ENCODE data around the gene RAC3.

The RAC3 gene

DNA sequence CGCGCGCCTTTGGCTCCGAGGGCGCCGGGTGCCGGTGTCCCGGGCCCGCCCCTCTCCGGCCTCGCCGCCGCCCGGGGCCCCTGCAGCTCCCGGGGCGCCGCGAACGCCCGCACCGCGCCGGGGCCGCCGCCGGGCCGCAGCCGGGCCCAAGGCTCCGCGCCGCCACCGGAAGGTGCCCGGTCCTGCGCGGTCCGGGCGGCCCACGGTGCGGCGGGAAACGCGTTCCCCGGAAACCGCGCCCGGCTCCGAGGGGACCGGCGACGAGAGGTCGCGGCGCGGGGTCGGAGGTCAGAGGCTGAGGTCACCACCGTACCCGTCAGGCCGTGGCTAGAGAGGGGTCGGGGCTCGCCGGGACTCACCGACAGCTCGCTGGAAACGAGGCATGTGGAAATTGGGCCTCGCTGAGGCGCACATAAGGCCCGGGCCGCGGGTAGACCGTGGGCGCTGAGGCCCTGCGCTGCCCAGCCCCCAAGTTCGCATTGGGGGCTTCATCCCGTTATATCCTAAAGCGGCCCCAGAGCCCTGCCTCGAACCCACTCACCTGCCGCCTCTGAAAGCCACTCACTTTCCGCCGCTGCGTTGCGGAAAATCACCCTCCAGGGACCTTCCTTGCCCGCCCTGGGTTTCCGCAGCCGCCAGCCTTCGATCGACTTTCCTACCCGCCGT is 34.3 kb downstream of the RAC3 start, which contains the start of gene DUS1L:
Gene DUS1L (minus strand): TSS at position 167 of the 666 bp plus-strand sequence. CDS start 745 bp downstream, outside the sequence.
- Histone ChIP-seq H3K36me3 (peaks cover 31 to 39% (median 34%) of the 10 kb centered on the region in 11 experiments), H3K9ac (peak within 1 kb of the TSS; percentile 94 to 99 (median 97)), H3K4me3 (peak within 1 kb of the TSS; percentile 84 to 99 (median 98)), H3K9me3 (replicated peaks in 1 of 11) (no peaks in the 10 kb centered on the region), H3K27ac (peak within 1 kb of the TSS; percentile 90 to 96 (median 94)), H3K4me2 (peak within 1 kb of the TSS; percentile 92 to 100 (median 98)), H4K20me1 (peaks cover 0 to 43% (median 37%) of the 10 kb centered on the region in 11 experiments; a peak in 17 of 22 replicates), H3K4me1 (peaks cover 27 to 38% (median 31%) of the 10 kb centered on the region in 10 experiments), H3K27me3 (no peaks in the 10 kb centered on the region)
- no peak for TF ChIP-seq Cebpa-rat (IDR thresholded peaks at IDR 0.05)

DNA sequence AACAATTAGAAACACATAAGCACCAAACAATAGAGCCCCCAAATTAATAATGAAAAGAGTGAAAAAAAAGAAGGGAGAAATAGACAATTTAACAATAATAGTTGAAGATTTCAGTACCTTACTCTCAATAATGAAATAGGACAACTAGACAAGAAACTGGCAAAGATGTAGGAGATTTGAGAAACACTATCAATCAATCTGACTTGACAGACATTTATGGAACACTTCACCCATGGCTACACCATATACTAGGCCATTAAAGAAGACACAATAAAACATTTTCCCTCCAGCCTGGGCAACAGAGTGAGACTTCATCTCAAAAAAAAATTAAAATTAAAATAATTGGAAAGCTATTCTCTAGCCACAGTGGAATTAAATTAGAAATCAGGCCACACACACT is 39.1 kb downstream of the RAC3 start:
- H3K4me1 ChIP-seq = peaks cover 8 to 36% (median 12%) of the 10 kb centered on the region in 10 experiments; a peak in 19 of 20 replicates
- no peak for TF ChIP-seq Cebpa-rat (IDR thresholded peaks at IDR 0.05)

DNA sequence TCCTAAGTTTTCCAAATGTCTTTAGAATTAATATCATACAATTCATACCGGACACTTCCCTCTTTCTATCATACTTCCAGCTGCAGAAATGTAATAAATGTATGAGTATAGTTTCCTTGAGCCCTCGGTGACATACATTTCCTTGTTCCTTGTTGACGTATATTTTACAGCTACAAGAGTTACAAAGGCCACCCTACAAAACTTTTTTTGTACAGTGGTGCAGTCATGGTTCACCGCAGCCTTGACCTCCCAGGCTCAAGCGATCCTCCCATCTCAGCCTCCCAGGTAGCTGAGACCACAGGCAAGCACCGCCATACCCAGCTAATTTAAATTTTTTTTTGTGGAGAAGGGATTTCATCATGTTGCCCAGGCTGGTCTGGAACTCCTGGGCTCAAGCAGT is 41.3 kb downstream of the RAC3 start:
- Histone ChIP-seq H3K27ac (no peak overlapping the region), H3K4me1 (peaks cover 0 to 39% (median 14%) of the 10 kb centered on the region in 10 experiments; a peak in 11 of 20 replicates), H3K27me3 (no peaks in the 10 kb centered on the region), H3K4me3 (no peak overlapping the region), H3K9ac (no peak overlapping the region), H3K9me3 (replicated peaks in 1 of 11) (no peaks in the 10 kb centered on the region), H3K4me2 (no peak overlapping the region), H4K20me1 (peaks cover 0 to 18% (median 11%) of the 10 kb centered on the region in 11 experiments; a peak in 12 of 22 replicates), H3K36me3 (peaks cover under 1 to 12% (median 6%) of the 10 kb centered on the region in 11 experiments; a peak in 19 of 22 replicates)
- no peak for TF ChIP-seq Cebpa-rat (IDR thresholded peaks at IDR 0.05)

More for the DNA sequence above, 39.1 kb downstream of the RAC3 start:
- Histone ChIP-seq H3K9me3 (replicated peaks in 1 of 11) (no peaks in the 10 kb centered on the region), H3K4me3 (no peak overlapping the region), H3K4me2 (no peak overlapping the region), H4K20me1 (no peaks in the 10 kb centered on the region), H3K9ac (no peak overlapping the region), H3K36me3 (no peaks in the 10 kb centered on the region), H3K27me3 (no peaks in the 10 kb centered on the region), H3K27ac (no peak overlapping the region)

DNA sequence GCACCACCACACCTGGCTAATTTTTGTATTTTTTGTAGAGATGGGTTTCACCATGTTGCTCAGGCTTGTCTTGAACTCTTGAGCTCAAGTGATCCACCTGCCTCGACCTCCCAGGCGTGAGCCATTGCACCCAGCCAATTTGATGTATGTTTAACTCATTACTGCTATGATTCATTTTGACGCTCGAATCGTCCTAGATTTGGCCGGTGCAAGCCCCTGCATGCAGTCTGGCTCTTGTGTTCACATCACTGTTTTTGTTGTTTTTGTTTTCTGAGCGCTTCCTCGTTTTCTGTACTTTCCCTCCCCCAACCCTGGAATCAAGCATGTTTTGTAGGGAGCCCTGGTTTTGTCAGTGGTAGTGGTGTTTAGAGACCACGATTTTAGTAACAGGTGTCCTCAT is 42.0 kb downstream of the RAC3 start:
- no peak overlapping the region for H3K4me3 ChIP-seq
- no peak overlapping the region for H3K9ac ChIP-seq
- H3K36me3 ChIP-seq = peaks cover 7 to 18% (median 12%) of the 10 kb centered on the region in 11 experiments; a peak in 21 of 22 replicates
- no peak overlapping the region for H3K4me2 ChIP-seq
- no peak overlapping the region for H3K27ac ChIP-seq
- no peaks in the 10 kb centered on the region for H3K9me3 ChIP-seq (replicated peaks in 1 of 11)
- no peaks in the 10 kb centered on the region for H3K27me3 ChIP-seq
- no peak for TF ChIP-seq Cebpa-rat (IDR thresholded peaks at IDR 0.05)
- H3K4me1 ChIP-seq = peaks cover 0 to 39% (median 14%) of the 10 kb centered on the region in 10 experiments; a peak in 11 of 20 replicates
- H4K20me1 ChIP-seq = peaks cover 0 to 24% (median 18%) of the 10 kb centered on the region in 11 experiments; a peak in 12 of 22 replicates

DNA sequence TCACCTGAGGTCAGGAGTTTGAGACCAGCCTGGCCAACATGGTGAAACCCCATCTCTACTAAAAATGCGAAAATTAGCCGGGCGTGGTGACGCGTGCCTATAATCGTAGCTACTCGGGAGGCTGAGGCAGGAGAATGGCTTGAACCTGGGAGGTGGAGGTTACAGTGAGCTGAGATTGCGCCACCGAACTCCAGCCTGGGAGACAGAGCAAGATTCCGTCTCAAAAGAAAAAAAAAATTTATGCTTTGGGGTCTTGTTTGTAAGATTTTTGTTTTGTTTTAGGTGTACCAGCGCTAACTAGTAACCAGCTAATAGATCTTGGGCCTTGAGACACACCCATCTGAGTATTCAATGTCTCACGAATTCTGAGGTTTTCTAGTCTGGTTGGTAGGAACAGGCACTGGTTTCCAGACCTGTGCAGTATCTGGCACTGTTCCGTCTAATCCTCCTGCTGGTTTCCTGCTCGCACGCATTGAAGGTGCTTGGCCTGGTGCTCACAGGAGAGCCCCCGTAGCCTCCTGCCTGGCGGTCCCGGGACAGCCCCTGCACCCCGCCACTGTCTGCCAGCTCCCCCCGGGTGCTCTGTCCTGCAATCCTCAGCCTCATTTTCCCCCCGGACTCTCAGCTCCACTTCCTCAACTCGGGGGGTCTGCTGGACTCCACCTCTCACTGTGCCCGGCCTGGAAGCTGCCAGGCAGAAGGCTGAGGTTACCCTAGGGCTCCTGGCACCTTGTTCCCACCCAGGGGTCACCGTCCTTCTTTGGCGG is 44.7 kb downstream of the RAC3 start:
- H3K27me3 ChIP-seq = no peaks in the 10 kb centered on the region
- 0 out of 22 replicates have a peak overlapping the region, but pooled peaks of 2 of the 11 experiments have one; percentile 8 to 26 for H3K9ac ChIP-seq
- peaks cover 0 to 39% (median 14%) of the 10 kb centered on the region in 10 experiments; a peak in 11 of 20 replicates for H3K4me1 ChIP-seq
- TF ChIP-seq Cebpa-rat (IDR thresholded peaks at IDR 0.05) = no peak
- peak overlapping the region in 5 of 11 experiments; percentile 13 to 55 (median 34); a peak in 9 of 22 replicates for H3K4me2 ChIP-seq
- H3K9me3 ChIP-seq (replicated peaks in 1 of 11) = no peaks in the 10 kb centered on the region
- peaks cover 0 to 50% (median 42%) of the 10 kb centered on the region in 11 experiments; a peak in 18 of 22 replicates for H4K20me1 ChIP-seq
- H3K27ac ChIP-seq = no peak overlapping the region
- no peak overlapping the region for H3K4me3 ChIP-seq
- peaks cover 32 to 43% (median 37%) of the 10 kb centered on the region in 11 experiments for H3K36me3 ChIP-seq

DNA sequence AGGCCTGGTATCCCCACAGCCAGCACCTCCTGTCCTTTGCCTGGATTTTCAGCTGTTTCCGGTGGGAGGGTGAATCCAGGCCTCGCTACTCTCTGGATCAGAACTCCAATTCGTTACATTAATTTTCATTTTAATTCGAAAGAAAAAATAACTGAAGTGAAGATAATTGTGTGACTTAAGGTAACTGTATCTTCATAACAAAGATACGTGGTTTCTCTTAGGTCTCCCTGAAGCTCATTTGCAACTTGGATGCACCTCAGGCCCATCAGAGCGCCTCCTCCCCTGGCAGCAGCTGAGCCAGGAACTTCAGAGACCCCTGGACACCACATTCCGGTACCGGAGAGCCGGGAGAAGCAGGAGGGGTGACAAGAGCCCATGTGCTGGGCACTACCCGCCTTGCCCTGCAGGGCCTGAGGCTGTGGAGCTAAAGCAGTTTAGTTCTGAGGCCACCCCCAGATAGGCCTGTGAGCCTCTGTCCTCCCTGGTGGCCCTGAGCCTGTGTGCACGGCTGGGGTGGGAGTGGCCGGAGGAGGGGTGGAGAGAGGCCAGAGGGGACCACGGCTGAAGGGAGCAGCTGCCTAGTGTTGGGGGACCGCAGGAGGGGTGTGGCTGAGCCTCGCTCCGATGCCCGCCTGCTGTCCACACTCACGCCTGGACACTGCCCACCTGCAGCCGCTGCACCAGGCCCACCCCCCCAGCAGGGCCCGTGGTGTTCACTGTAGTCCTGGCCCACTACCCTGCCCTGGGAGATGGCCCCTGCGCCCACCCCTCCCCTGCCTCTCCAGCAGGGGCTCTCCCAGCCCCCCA is 45.5 kb downstream of the RAC3 start:
- 0 out of 22 replicates have a peak overlapping the region, but pooled peaks of 2 of the 11 experiments have one; percentile 8 to 26 for H3K9ac ChIP-seq
- H4K20me1 ChIP-seq = peaks cover 0 to 57% (median 47%) of the 10 kb centered on the region in 11 experiments; a peak in 19 of 22 replicates
- no peak for TF ChIP-seq Cebpa-rat (IDR thresholded peaks at IDR 0.05)
- H3K9me3 ChIP-seq (replicated peaks in 1 of 11) = no peaks in the 10 kb centered on the region
- H3K36me3 ChIP-seq = peaks cover 38 to 49% (median 43%) of the 10 kb centered on the region in 11 experiments
- peaks cover 0 to 39% (median 14%) of the 10 kb centered on the region in 10 experiments; a peak in 11 of 20 replicates for H3K4me1 ChIP-seq
- H3K27ac ChIP-seq = no peak overlapping the region
- H3K4me2 ChIP-seq = peak overlapping the region in 5 of 11 experiments; percentile 10 to 55 (median 34); a peak in 7 of 22 replicates
- H3K4me3 ChIP-seq = no peak overlapping the region
- H3K27me3 ChIP-seq = no peaks in the 10 kb centered on the region

DNA sequence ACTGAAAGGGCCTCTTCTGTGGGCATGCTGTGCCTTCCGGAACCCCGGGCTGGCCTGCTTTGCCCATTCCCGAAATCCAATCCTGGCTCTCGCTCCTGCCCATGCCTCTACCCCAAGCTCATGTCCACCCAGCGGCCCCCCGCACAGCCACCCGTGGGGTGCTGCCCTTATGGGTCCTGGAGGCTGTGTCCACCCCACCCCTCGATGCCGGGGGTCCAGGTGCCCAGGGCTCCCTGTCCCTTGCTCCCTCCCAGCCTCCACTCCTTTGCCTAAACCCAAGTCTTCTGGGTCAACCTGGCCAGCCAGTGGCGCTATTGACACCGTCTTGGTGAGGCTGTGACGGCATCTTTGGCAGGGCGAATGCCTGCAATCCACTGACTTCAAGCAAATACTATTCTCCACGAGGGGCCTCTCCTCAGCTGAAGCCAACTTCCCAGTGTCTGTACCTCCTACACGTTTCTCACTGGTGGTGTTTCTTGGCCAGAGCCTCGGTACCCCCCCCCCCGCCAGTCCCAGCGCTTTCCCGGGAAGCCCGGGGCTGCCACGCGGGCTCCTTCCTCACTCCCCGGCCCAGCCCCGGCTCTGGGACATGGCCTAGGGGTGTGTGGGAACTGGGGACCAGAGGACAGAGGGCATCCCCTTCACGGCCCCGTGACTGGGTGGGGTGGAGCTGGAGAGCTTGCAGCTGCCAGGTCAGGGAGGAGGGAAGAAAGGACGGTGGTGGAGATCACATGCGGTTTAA is 46.3 kb downstream of the RAC3 start:
- Histone ChIP-seq H4K20me1 (peaks cover 0 to 65% (median 55%) of the 10 kb centered on the region in 11 experiments; a peak in 19 of 22 replicates), H3K4me1 (peaks cover 0 to 39% (median 14%) of the 10 kb centered on the region in 10 experiments; a peak in 11 of 20 replicates), H3K4me3 (no peak overlapping the region), H3K27me3 (no peaks in the 10 kb centered on the region), H3K9me3 (replicated peaks in 1 of 11) (no peaks in the 10 kb centered on the region), H3K4me2 (no peak overlapping the region), H3K9ac (no peak overlapping the region), H3K36me3 (peaks cover 46 to 57% (median 51%) of the 10 kb centered on the region in 11 experiments), H3K27ac (no peak overlapping the region)
- no peak for TF ChIP-seq Cebpa-rat (IDR thresholded peaks at IDR 0.05)
